ENCODE results near the gene PCDH19.
A peak's percentile ranks its signal among the peaks of the same experiment; 100 is the strongest.

The PCDH19 gene

GRCh38 chrX:100407147-100407783 lies 2.8 kb downstream of the PCDH19 start:
- H4K12ac ChIP-seq (ENCODE audit: low read depth, low read length): peak overlapping the region; percentile 7
- no peak for DNase-seq
- H2AK5ac ChIP-seq (ENCODE audit: low read length): no peak overlapping the region
- peaks cover 50% of the 10 kb centered on the region for H3K27me3 ChIP-seq (ENCODE audit: insufficient read depth, low read length)
- H3K36me3 ChIP-seq (ENCODE audit: control insufficient read depth in 1 of 2, insufficient read depth in 2 of 2, low read length in 2 of 2): no peaks in the 10 kb centered on the region
- no peak overlapping the region for H2AFZ ChIP-seq (ENCODE audit: insufficient read depth, low read length, poor library complexity)
- no peaks in the 10 kb centered on the region for H3K79me1 ChIP-seq (ENCODE audit: low read length)
- H3K9ac ChIP-seq (ENCODE audit: low read length): no peak overlapping the region
- no peak overlapping the region for H3K27ac ChIP-seq (ENCODE audit: low read depth, low read length)
- no peak overlapping the region for H3K14ac ChIP-seq (ENCODE audit: low read length)
- peaks cover 8 to 15% of the 10 kb centered on the region in 2 experiments for H3K4me1 ChIP-seq (ENCODE audit: control insufficient read depth in 1 of 2, insufficient read depth in 2 of 2, low read length in 2 of 2)
- peak overlapping the region; percentile 1 for H3K4me3 ChIP-seq (ENCODE audit: low read depth, low read length)
- H2BK5ac ChIP-seq (ENCODE audit: low read depth, low read length, poor library complexity): no peak overlapping the region
- peak overlapping the region; percentile 83 for H3K4me2 ChIP-seq (ENCODE audit: low read length)
- H2BK12ac ChIP-seq (ENCODE audit: low read length): no peak overlapping the region
- no peak overlapping the region for H3K18ac ChIP-seq (ENCODE audit: low read length)
- peaks cover 13% of the 10 kb centered on the region for H3K9me3 ChIP-seq (ENCODE audit: insufficient read depth, low read depth, low read length)
- H3K4ac ChIP-seq (ENCODE audit: low read depth, low read length): no peak overlapping the region
- no CpG with 5 or more reads among the region's 47 CpGs for WGBS (ENCODE audit: extremely low coverage, insufficient coverage, insufficient read length)
- no peaks in the 10 kb centered on the region for H3K79me2 ChIP-seq (ENCODE audit: control insufficient read depth, insufficient read depth, low read length, poor library complexity)
- no peak overlapping the region for H2BK120ac ChIP-seq (ENCODE audit: insufficient read depth, low read length, poor library complexity)
- no peak overlapping the region for H4K91ac ChIP-seq (ENCODE audit: low read depth, low read length)
- H3K23ac ChIP-seq (ENCODE audit: low read length): no peak overlapping the region
- no peak overlapping the region for H4K8ac ChIP-seq (ENCODE audit: low read depth, low read length)

DNA sequence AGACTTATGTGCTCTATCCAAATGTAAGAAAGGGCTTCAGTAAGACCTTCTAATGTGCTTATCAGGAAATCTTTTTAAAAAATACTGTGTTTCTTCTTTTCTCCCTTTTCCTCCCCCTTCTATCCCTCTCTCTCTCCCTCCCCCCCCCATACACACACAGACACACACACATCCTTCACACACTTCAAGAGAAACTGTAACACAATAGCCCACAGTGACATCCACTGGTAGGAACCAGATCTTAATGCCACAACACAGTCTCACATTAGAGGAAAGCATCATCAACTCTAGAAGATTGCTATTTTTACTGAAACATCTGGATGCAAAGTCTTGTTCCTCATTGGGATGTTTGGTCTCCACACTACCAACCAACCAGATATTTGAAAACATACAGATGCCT lies 4.6 kb downstream of the PCDH19 start:
- Histone ChIP-seq H2AFZ (ENCODE audit: insufficient read depth, low read length, poor library complexity) (no peak overlapping the region), H3K4me1 (ENCODE audit: control insufficient read depth in 1 of 2, insufficient read depth in 2 of 2, low read length in 2 of 2) (peaks cover 8 to 10% of the 10 kb centered on the region in 2 experiments), H3K9me3 (ENCODE audit: insufficient read depth, low read depth, low read length) (peaks cover 13% of the 10 kb centered on the region), H3K4me3 (ENCODE audit: low read depth, low read length) (no peak overlapping the region), H3K4me2 (ENCODE audit: low read length) (no peak overlapping the region), H4K91ac (ENCODE audit: low read depth, low read length) (no peak overlapping the region), H3K9ac (ENCODE audit: low read length) (no peak overlapping the region), H3K79me2 (ENCODE audit: control insufficient read depth, insufficient read depth, low read length, poor library complexity) (no peaks in the 10 kb centered on the region), H2BK120ac (ENCODE audit: insufficient read depth, low read length, poor library complexity) (no peak overlapping the region), H4K12ac (ENCODE audit: low read depth, low read length) (no peak overlapping the region), H3K36me3 (ENCODE audit: control insufficient read depth in 1 of 2, insufficient read depth in 2 of 2, low read length in 2 of 2) (no peaks in the 10 kb centered on the region), H2BK5ac (ENCODE audit: low read depth, low read length, poor library complexity) (no peak overlapping the region), H3K27ac (ENCODE audit: low read depth, low read length) (no peak overlapping the region), H2AK5ac (ENCODE audit: low read length) (no peak overlapping the region), H3K4ac (ENCODE audit: low read depth, low read length) (no peak overlapping the region), H3K79me1 (ENCODE audit: low read length) (no peaks in the 10 kb centered on the region), H3K23ac (ENCODE audit: low read length) (no peak overlapping the region), H3K18ac (ENCODE audit: low read length) (no peak overlapping the region), H2BK12ac (ENCODE audit: low read length) (no peak overlapping the region), H4K8ac (ENCODE audit: low read depth, low read length) (no peak overlapping the region), H3K14ac (ENCODE audit: low read length) (no peak overlapping the region), H3K27me3 (ENCODE audit: insufficient read depth, low read length) (peaks cover 37% of the 10 kb centered on the region)
- no peak for DNase-seq

DNA sequence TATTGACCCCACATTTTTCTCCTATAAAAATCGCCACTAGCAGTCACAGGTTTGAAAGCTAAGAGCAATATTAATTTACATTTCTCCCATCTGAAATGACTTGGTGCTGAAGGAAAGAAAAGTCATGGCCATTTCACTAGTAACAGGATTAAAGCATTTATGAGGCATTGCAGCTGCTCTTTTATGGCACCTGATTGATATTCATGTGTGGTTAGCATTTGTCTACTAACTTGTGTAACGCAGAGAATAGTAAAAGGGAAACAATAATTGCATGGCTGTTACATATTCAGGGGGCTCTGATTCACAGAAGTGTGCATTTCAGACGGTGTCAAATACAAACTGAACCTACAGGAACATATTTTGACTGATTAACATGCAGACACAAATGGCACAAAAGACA lies 5.2 kb downstream of the PCDH19 start:
- Histone ChIP-seq H2AFZ (ENCODE audit: insufficient read depth, low read length, poor library complexity) (no peak overlapping the region), H2BK120ac (ENCODE audit: insufficient read depth, low read length, poor library complexity) (no peak overlapping the region), H3K14ac (ENCODE audit: low read length) (no peak overlapping the region), H4K12ac (ENCODE audit: low read depth, low read length) (no peak overlapping the region), H3K9me3 (ENCODE audit: insufficient read depth, low read depth, low read length) (peaks cover 13% of the 10 kb centered on the region), H2BK12ac (ENCODE audit: low read length) (no peak overlapping the region), H3K4me2 (ENCODE audit: low read length) (no peak overlapping the region), H3K9ac (ENCODE audit: low read length) (no peak overlapping the region), H2AK5ac (ENCODE audit: low read length) (no peak overlapping the region), H3K23ac (ENCODE audit: low read length) (no peak overlapping the region), H3K4me3 (ENCODE audit: low read depth, low read length) (no peak overlapping the region), H2BK5ac (ENCODE audit: low read depth, low read length, poor library complexity) (no peak overlapping the region), H3K27ac (ENCODE audit: low read depth, low read length) (no peak overlapping the region), H3K79me2 (ENCODE audit: control insufficient read depth, insufficient read depth, low read length, poor library complexity) (no peaks in the 10 kb centered on the region), H4K91ac (ENCODE audit: low read depth, low read length) (no peak overlapping the region), H3K27me3 (ENCODE audit: insufficient read depth, low read length) (peaks cover 37% of the 10 kb centered on the region), H3K4me1 (ENCODE audit: control insufficient read depth in 1 of 2, insufficient read depth in 2 of 2, low read length in 2 of 2) (peaks cover 6 to 9% of the 10 kb centered on the region in 2 experiments), H3K36me3 (ENCODE audit: control insufficient read depth in 1 of 2, insufficient read depth in 2 of 2, low read length in 2 of 2) (no peaks in the 10 kb centered on the region), H3K18ac (ENCODE audit: low read length) (no peak overlapping the region), H4K8ac (ENCODE audit: low read depth, low read length) (no peak overlapping the region), H3K79me1 (ENCODE audit: low read length) (no peaks in the 10 kb centered on the region), H3K4ac (ENCODE audit: low read depth, low read length) (no peak overlapping the region)
- no CpG with 5 or more reads among the region's 3 CpGs for WGBS (ENCODE audit: extremely low coverage, insufficient coverage, insufficient read length)
- DNase-seq: no peak

- Histone ChIP-seq H3K36me3 (ENCODE audit: control insufficient read depth in 1 of 2, insufficient read depth in 2 of 2, low read length in 2 of 2) (no peaks in the 10 kb centered on the region), H3K9ac (ENCODE audit: low read length) (no peak overlapping the region), H3K4me3 (ENCODE audit: low read depth, low read length) (no peak overlapping the region), H3K4me2 (ENCODE audit: low read length) (no peak overlapping the region), H4K91ac (ENCODE audit: low read depth, low read length) (no peak overlapping the region), H3K27me3 (ENCODE audit: insufficient read depth, low read length) (no peaks in the 10 kb centered on the region), H3K18ac (ENCODE audit: low read length) (no peak overlapping the region), H2AFZ (ENCODE audit: insufficient read depth, low read length, poor library complexity) (no peak overlapping the region), H3K9me3 (ENCODE audit: insufficient read depth, low read depth, low read length) (no peaks in the 10 kb centered on the region), H3K23ac (ENCODE audit: low read length) (no peak overlapping the region), H4K8ac (ENCODE audit: low read depth, low read length) (no peak overlapping the region), H3K4me1 (ENCODE audit: control insufficient read depth in 1 of 2, insufficient read depth in 2 of 2, low read length in 2 of 2) (no peaks in the 10 kb centered on the region), H2AK5ac (ENCODE audit: low read length) (no peak overlapping the region), H2BK120ac (ENCODE audit: insufficient read depth, low read length, poor library complexity) (no peak overlapping the region), H3K27ac (ENCODE audit: low read depth, low read length) (no peak overlapping the region), H2BK5ac (ENCODE audit: low read depth, low read length, poor library complexity) (no peak overlapping the region), H3K79me1 (ENCODE audit: low read length) (no peaks in the 10 kb centered on the region), H2BK12ac (ENCODE audit: low read length) (no peak overlapping the region), H3K79me2 (ENCODE audit: control insufficient read depth, insufficient read depth, low read length, poor library complexity) (no peaks in the 10 kb centered on the region), H4K12ac (ENCODE audit: low read depth, low read length) (no peak overlapping the region), H3K4ac (ENCODE audit: low read depth, low read length) (no peak overlapping the region), H3K14ac (ENCODE audit: low read length) (no peak overlapping the region)
- no CpG with 5 or more reads among the region's 6 CpGs for WGBS (ENCODE audit: extremely low coverage, insufficient coverage, insufficient read length)
- DNase-seq: no peak
These were observed 14.3 kb downstream of the PCDH19 start for GRCh38 chrX:100395781-100396180.
